Panc1 (cell line): ENCODE measurements around the gene ZSCAN20. TPM values are rescaled to one million over a fixed set of nuclear protein-coding genes. Genes with fewer than 3 reads are reported as not detected.

Experiments used
- ATAC-seq: fragments of 200-7000 bp; cut with Tn5 transposase; 2 replicates; pipeline ENCODE4 v1.9.1; 2020; ENCODE audit warnings: mild to moderate bottlenecking, moderate library complexity
- BruUV-seq: library from RNA; stranded (reverse); fragments of 400-500 nt; replicated peaks from 2 replicates; lab custom pipeline; 2021; lab: Mats Ljungman, UMichigan
- CTCF ChIA-PET: fragments of 300-600 bp; sonication (Branson Sonifier 250); formaldehyde crosslinking; loops from one replicate; lab custom pipeline; 2022; ENCODE audit warnings: antibody characterized with exemption; lab: Charles Lee
- POLR2A ChIA-PET: fragments of 300-600 bp; sonication (Branson Sonifier 250); formaldehyde crosslinking; loops from one replicate; lab custom pipeline; 2022; ENCODE audit warnings: antibody characterized with exemption; lab: Charles Lee
- DNase-seq: peaks from one replicate; pipeline ENCODE4 v3.0.0-alpha.2; 2010; ENCODE audit warnings: low read depth, low spot score
- H3K27ac ChIP-seq: 2 replicates; pipeline ENCODE4 v1.5.1; 2011; ENCODE audit warnings: mild to moderate bottlenecking, low read length, inconsistent platforms
- H3K27me3 ChIP-seq: fragments of 200-500 bp; sonication (Bioruptor generic); 2 replicates; pipeline ENCODE4 v1.6.0; 2014; ENCODE audit warnings: low read length, inconsistent platforms; ENCODE audit not compliant: control insufficient read depth, insufficient read depth
- H3K36me3 ChIP-seq: fragments of 200-500 bp; sonication (Bioruptor generic); 2 replicates; pipeline ENCODE4 v1.5.1; 2014; ENCODE audit warnings: inconsistent platforms, mild to moderate bottlenecking, low read length, moderate library complexity; ENCODE audit not compliant: control insufficient read depth, insufficient read depth
- H3K4me1 ChIP-seq: 2 replicates; pipeline ENCODE4 v1.5.1; 2011; ENCODE audit warnings: inconsistent platforms, mild to moderate bottlenecking, low read length, moderate library complexity; ENCODE audit not compliant: control insufficient read depth, insufficient read depth
- H3K4me3 ChIP-seq, 2 experiments: 2 replicates each; pipeline ENCODE4 v1.5.1; 2011 to 2012; ENCODE audit warnings: low read depth in 2 of 2, low read length in 2 of 2, mild to moderate bottlenecking in 2 of 2, inconsistent platforms in 1 of 2, moderate library complexity in 1 of 2
- H3K9me3 ChIP-seq: fragments of 200-500 bp; sonication (Bioruptor generic); 2 replicates; pipeline ENCODE4 v1.5.1; 2014; ENCODE audit warnings: low read depth, mild to moderate bottlenecking, inconsistent platforms, low read length, moderate library complexity; ENCODE audit not compliant: control insufficient read depth, insufficient read depth
- POLR2AphosphoS5 ChIP-seq: IDR thresholded peaks from 2 replicates; pipeline ENCODE4 v1.6.1; 2012; ENCODE audit warnings: mild to moderate bottlenecking, low read depth, low read length, moderate library complexity
- REST ChIP-seq, 2 experiments: IDR thresholded peaks; 2 replicates each; pipeline ENCODE4 v1.6.1; 2011 to 2012; ENCODE audit warnings: low read depth in 2 of 2, control low read depth in 1 of 2, low read length in 1 of 2, mild to moderate bottlenecking in 1 of 2, moderate library complexity in 1 of 2; ENCODE audit not compliant: insufficient read depth in 1 of 2
- SIN3A ChIP-seq: IDR thresholded peaks from 2 replicates; pipeline ENCODE4 v1.6.1; 2012; ENCODE audit warnings: low read depth, mild to moderate bottlenecking, low read length, moderate library complexity, borderline replicate concordance; ENCODE audit not compliant: insufficient read depth
- TCF7L2 ChIP-seq: IDR thresholded peaks from 2 replicates; pipeline ENCODE4 v1.6.1; 2011; ENCODE audit warnings: mild to moderate bottlenecking, low read depth, low read length, inconsistent platforms
- in situ Hi-C: cut with HindIII; loops from 2 replicates; pipeline ENCODE4 v1.10.0; 2016; ENCODE audit warnings: low sequenced_read_pairs, low pct_unique_long_range_greater_than_20kb
- intact Hi-C: fragments of 100-400 bp; cut with micrococcal nuclease; formaldehyde crosslinking; loops from one replicate; pipeline ENCODE4 v1.10.0; 2022; ENCODE audit not compliant: unreplicated experiment
- total RNA-seq: library from RNA; stranded (reverse); gene quantifications from one replicate; pipeline ENCODE4 v1.2.1, GENCODE V29; 2021; ENCODE audit not compliant: unreplicated experiment
- TF ChIP-seq, protein P1 (sequence below): fragments of 450-650 bp; IDR thresholded peaks from 2 replicates; pipeline ENCODE4 v1.5.1; 2017; ENCODE audit warnings: mild to moderate bottlenecking

The ZSCAN20 gene
- total RNA-seq, 1 experiment from 2014 or later: 6.9 TPM

GRCh38 chr1:33465316-33465715, 7.1 kb upstream of the ZSCAN20 start:
- Histone ChIP-seq H3K27ac (no peak overlapping the region), H3K4me3 (no peak overlapping the region), H3K9me3 (no peaks in the 10 kb centered on the region), H3K27me3 (no peaks in the 10 kb centered on the region), H3K36me3 (no peaks in the 10 kb centered on the region), H3K4me1 (no peaks in the 10 kb centered on the region)
- TF ChIP-seq, protein P1, sequence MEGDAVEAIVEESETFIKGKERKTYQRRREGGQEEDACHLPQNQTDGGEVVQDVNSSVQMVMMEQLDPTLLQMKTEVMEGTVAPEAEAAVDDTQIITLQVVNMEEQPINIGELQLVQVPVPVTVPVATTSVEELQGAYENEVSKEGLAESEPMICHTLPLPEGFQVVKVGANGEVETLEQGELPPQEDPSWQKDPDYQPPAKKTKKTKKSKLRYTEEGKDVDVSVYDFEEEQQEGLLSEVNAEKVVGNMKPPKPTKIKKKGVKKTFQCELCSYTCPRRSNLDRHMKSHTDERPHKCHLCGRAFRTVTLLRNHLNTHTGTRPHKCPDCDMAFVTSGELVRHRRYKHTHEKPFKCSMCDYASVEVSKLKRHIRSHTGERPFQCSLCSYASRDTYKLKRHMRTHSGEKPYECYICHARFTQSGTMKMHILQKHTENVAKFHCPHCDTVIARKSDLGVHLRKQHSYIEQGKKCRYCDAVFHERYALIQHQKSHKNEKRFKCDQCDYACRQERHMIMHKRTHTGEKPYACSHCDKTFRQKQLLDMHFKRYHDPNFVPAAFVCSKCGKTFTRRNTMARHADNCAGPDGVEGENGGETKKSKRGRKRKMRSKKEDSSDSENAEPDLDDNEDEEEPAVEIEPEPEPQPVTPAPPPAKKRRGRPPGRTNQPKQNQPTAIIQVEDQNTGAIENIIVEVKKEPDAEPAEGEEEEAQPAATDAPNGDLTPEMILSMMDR: no peak
- TF ChIP-seq REST (IDR thresholded peaks at IDR 0.05; ENCODE audit: insufficient read depth in 1 of 2, low read depth in 2 of 2, low read length in 1 of 2): no peak
- no peak for TF ChIP-seq POLR2AphosphoS5
- TF ChIP-seq TCF7L2: no peak
- TF ChIP-seq SIN3A: no peak
- no TSS peak for BruUV-seq
- no peak for ATAC-seq
- no peak for DNase-seq
- ChIA-PET CTCF (no interaction called here), POLR2A (no interaction called here)
- in situ Hi-C loops: no loop called here
- intact Hi-C loops: no loop called here

DNA sequence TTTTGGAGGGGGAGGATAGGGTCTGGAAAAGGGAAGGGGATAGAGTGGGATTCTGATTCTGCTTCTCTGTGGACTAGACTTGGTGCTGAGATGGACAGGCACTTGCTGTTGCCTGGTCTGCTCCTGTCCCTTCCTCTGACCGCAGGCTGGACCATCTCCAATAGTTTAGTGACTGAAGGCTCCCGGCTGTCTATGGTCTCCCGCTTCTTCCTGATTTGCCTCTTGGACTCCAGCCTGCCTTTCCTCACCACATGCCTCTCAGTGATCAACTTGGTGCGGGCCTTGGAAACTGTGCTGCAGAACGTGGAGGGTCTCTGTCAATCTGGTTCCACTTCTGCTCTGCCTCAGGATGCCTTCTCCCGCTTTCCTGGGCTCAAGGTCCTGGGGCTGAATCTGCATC, 6.3 kb upstream of the ZSCAN20 start:
- no peak overlapping the region for H3K27ac ChIP-seq
- ATAC-seq: no peak
- no peaks in the 10 kb centered on the region for H3K27me3 ChIP-seq
- H3K9me3 ChIP-seq: no peaks in the 10 kb centered on the region
- no peak overlapping the region for H3K4me3 ChIP-seq
- no TSS peak for BruUV-seq
- DNase-seq: no peak
- intact Hi-C loops (no loop called here), in situ Hi-C loops (no loop called here)
- H3K36me3 ChIP-seq: no peaks in the 10 kb centered on the region
- CTCF ChIA-PET: interaction anchor here (0.6 kb wide), 1 partner anchor 572 kb away, joined by 3 read pairs; no protein-coding TSS in a partner anchor
- POLR2A ChIA-PET: no interaction called here
- H3K4me1 ChIP-seq: no peaks in the 10 kb centered on the region
- TF ChIP-seq POLR2AphosphoS5 (no peak), SIN3A (no peak), REST (IDR thresholded peaks at IDR 0.05; ENCODE audit: insufficient read depth in 1 of 2, low read depth in 2 of 2, low read length in 1 of 2) (no peak), TCF7L2 (no peak)
- TF ChIP-seq, protein P1: no peak
